Measurements from ENCODE around the gene PREX1.

PREX1 gene

DNA sequence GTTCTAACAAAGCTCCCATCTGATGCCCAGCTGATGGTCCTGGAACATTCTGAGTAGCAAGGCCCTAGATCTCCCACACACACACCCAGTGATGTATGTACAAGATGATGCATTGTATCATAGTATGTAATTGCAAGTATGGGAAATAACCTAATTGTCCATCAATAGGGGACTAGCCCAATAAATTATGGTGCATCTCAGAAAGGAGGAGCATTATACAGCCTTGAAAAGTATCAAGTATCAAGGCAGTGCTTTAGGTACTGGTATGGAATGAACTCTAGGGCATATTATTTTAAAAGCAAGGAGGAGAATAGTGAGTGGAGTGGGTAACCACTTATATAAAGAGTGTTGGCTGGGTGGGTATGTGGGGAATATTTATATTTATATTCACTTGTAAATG, 24.8 kb upstream of the PREX1 start:
- ATAC-seq, result no peak
- TF ChIP-seq BACH2 (CRISPR knock-in tag; IDR thresholded peaks at IDR 0.05; ENCODE audit: borderline replicate concordance) (no peak), CSDC2 (CRISPR knock-in tag; IDR thresholded peaks at IDR 0.05) (no peak), TCF4 (CRISPR knock-in tag; IDR thresholded peaks at IDR 0.05; ENCODE audit: borderline replicate concordance) (no peak), ISL1 (CRISPR knock-in tag; IDR thresholded peaks at IDR 0.05) (no peak), ARNTL (CRISPR knock-in tag; IDR thresholded peaks at IDR 0.05; ENCODE audit: borderline replicate concordance, low read depth) (no peak), RARB (CRISPR knock-in tag; IDR thresholded peaks at IDR 0.05) (no peak), ZC3H10 (CRISPR knock-in tag; IDR thresholded peaks at IDR 0.05) (no peak)
- TF ChIP-seq, protein P1, sequence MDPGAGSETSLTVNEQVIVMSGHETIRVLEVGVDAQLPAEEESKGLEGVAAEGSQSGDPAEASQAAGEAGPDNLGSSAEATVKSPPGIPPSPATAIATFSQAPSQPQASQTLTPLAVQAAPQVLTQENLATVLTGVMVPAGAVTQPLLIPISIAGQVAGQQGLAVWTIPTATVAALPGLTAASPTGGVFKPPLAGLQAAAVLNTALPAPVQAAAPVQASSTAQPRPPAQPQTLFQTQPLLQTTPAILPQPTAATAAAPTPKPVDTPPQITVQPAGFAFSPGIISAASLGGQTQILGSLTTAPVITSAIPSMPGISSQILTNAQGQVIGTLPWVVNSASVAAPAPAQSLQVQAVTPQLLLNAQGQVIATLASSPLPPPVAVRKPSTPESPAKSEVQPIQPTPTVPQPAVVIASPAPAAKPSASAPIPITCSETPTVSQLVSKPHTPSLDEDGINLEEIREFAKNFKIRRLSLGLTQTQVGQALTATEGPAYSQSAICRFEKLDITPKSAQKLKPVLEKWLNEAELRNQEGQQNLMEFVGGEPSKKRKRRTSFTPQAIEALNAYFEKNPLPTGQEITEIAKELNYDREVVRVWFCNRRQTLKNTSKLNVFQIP (CRISPR knock-in tag; IDR thresholded peaks at IDR 0.05; ENCODE audit: borderline replicate concordance, low read depth), result no peak
- TF ChIP-seq, protein P2, sequence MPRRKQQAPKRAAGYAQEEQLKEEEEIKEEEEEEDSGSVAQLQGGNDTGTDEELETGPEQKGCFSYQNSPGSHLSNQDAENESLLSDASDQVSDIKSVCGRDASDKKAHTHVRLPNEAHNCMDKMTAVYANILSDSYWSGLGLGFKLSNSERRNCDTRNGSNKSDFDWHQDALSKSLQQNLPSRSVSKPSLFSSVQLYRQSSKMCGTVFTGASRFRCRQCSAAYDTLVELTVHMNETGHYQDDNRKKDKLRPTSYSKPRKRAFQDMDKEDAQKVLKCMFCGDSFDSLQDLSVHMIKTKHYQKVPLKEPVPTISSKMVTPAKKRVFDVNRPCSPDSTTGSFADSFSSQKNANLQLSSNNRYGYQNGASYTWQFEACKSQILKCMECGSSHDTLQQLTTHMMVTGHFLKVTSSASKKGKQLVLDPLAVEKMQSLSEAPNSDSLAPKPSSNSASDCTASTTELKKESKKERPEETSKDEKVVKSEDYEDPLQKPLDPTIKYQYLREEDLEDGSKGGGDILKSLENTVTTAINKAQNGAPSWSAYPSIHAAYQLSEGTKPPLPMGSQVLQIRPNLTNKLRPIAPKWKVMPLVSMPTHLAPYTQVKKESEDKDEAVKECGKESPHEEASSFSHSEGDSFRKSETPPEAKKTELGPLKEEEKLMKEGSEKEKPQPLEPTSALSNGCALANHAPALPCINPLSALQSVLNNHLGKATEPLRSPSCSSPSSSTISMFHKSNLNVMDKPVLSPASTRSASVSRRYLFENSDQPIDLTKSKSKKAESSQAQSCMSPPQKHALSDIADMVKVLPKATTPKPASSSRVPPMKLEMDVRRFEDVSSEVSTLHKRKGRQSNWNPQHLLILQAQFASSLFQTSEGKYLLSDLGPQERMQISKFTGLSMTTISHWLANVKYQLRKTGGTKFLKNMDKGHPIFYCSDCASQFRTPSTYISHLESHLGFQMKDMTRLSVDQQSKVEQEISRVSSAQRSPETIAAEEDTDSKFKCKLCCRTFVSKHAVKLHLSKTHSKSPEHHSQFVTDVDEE (CRISPR knock-in tag; IDR thresholded peaks at IDR 0.05), result no peak
- TF ChIP-seq, protein P3, sequence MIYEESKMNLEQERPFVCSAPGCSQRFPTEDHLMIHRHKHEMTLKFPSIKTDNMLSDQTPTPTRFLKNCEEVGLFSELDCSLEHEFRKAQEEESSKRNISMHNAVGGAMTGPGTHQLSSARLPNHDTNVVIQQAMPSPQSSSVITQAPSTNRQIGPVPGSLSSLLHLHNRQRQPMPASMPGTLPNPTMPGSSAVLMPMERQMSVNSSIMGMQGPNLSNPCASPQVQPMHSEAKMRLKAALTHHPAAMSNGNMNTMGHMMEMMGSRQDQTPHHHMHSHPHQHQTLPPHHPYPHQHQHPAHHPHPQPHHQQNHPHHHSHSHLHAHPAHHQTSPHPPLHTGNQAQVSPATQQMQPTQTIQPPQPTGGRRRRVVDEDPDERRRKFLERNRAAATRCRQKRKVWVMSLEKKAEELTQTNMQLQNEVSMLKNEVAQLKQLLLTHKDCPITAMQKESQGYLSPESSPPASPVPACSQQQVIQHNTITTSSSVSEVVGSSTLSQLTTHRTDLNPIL (CRISPR knock-in tag; IDR thresholded peaks at IDR 0.05; ENCODE audit: low read depth), result no peak

DNA sequence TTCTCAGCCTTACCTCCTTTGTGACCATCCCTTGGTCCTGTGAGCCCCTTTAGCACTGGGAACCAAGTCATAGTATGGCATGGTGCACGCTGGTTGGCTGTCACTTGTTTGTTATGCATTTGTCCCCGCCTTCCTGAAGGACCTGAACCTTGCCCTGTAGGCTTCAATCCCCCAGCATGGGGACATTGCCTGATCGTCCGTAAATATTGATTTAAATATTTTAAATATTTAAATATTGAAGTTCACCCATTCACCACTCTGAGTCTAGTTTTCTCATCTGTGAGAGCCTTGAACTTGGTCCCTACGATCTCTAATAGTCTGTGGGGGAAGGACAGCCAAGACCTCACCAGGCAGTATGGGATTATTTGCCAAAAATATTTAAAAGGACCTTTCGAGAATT, 23.8 kb upstream of the PREX1 start:
- ATAC-seq, result no peak
- no peak for TF ChIP-seq TOX (CRISPR knock-in tag; IDR thresholded peaks at IDR 0.05; ENCODE audit: borderline replicate concordance)
- TF ChIP-seq ZFP3 (CRISPR knock-in tag; IDR thresholded peaks at IDR 0.05), result no peak
- TF ChIP-seq RARB (CRISPR knock-in tag; IDR thresholded peaks at IDR 0.05), result no peak

DNA sequence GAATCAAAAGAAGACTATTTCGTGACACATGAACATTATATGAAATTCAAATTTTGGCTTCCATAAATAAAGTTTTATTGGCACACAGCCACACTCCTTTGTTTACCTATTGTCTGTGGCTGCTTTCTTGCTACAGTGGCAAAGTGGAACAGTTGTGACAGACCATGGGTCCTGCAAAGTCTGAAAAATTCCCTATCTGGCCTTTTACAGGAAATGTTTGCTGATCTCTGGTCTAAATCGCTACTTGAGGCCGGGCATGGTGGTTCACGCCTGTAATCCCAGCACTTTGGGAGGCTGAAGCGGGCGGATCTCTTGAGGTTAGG, 23.1 kb upstream of the PREX1 start:
- TF ChIP-seq, protein P3 (CRISPR knock-in tag; IDR thresholded peaks at IDR 0.05; ENCODE audit: low read depth), result no peak
- TF ChIP-seq BACH2 (CRISPR knock-in tag; IDR thresholded peaks at IDR 0.05; ENCODE audit: borderline replicate concordance), result no peak
- ATAC-seq, result no peak

DNA sequence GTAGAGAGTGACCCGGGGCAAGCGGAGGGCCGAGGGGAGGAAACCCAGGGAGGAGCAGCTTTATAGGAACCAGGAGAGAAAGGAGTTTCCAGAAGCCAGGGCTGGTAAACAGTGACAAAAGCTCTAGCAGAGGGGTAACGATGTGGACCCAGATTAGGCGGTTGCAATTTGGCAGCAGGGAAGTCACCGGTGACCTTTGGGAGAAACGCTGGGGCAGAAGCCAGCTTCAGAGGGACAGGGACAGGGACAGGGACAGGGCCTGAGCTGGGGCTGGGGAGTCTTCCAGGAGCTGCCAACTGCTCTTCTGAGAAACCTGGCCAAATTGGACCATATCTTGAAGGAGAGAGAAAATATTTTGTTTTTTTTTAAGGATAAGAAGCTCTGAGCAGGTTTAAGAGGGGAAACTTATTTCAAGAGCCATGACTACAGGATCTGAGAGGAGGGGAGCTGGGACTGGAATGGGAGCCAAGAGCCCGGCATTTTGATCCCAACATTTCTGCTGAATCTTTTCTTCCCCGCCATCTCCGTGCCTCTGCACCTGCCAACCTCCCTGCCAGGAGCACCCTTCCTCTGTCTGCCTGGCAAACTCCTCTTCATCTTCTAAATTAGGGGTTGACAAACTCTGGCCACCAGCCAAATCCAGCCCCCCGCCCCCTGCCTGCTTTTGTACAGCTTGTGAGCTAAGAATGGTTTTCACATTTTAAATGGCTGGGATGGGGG, 22.6 kb upstream of the PREX1 start:
- TF ChIP-seq ARNTL (CRISPR knock-in tag; IDR thresholded peaks at IDR 0.05; ENCODE audit: borderline replicate concordance, low read depth) (no peak), OSR1 (CRISPR knock-in tag; IDR thresholded peaks at IDR 0.05) (no peak), ZFP30 (CRISPR knock-in tag; IDR thresholded peaks at IDR 0.05) (no peak), ZC3H10 (CRISPR knock-in tag; IDR thresholded peaks at IDR 0.05) (no peak), BACH2 (CRISPR knock-in tag; IDR thresholded peaks at IDR 0.05; ENCODE audit: borderline replicate concordance) (no peak), CSDC2 (CRISPR knock-in tag; IDR thresholded peaks at IDR 0.05) (no peak)
- TF ChIP-seq, protein P1 (CRISPR knock-in tag; IDR thresholded peaks at IDR 0.05; ENCODE audit: borderline replicate concordance, low read depth), result no peak
- ATAC-seq, result no peak

DNA sequence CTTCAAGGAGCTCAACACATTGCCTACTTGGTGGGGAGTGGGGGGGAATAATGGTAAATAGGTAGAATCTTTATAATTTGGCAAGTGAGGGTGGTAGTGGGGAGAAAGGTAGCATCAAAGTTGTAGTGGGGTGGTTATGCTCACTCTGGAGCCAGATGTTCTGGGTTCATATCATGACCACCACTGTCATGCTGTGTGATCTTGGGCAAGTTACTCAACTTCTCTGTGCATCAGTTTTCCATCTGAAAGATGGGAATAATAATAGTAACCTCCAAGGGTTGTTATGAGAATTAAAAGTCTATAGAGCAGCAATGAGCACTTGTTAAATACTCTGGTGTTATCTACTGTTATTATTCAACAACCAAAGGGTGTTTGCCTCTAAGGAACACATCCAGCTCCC, 22.0 kb upstream of the PREX1 start:
- no peak for ATAC-seq
- TF ChIP-seq ZC3H10 (CRISPR knock-in tag; IDR thresholded peaks at IDR 0.05), result no peak
- TF ChIP-seq, protein P1 (CRISPR knock-in tag; IDR thresholded peaks at IDR 0.05; ENCODE audit: borderline replicate concordance, low read depth), result no peak
- no peak for TF ChIP-seq RARB (CRISPR knock-in tag; IDR thresholded peaks at IDR 0.05)
- no peak for TF ChIP-seq PPARA (CRISPR knock-in tag; IDR thresholded peaks at IDR 0.05; ENCODE audit: borderline replicate concordance)
- TF ChIP-seq SNAI2 (CRISPR knock-in tag; IDR thresholded peaks at IDR 0.05), result no peak
- TF ChIP-seq ESRRG (CRISPR knock-in tag; IDR thresholded peaks at IDR 0.05), result no peak
- TF ChIP-seq ARNTL (CRISPR knock-in tag; IDR thresholded peaks at IDR 0.05; ENCODE audit: borderline replicate concordance, low read depth), result no peak
- no peak for TF ChIP-seq CSDC2 (CRISPR knock-in tag; IDR thresholded peaks at IDR 0.05)
- no peak for TF ChIP-seq BACH2 (CRISPR knock-in tag; IDR thresholded peaks at IDR 0.05; ENCODE audit: borderline replicate concordance)
- TF ChIP-seq TCF4 (CRISPR knock-in tag; IDR thresholded peaks at IDR 0.05; ENCODE audit: borderline replicate concordance), result no peak
- TF ChIP-seq, protein P4, sequence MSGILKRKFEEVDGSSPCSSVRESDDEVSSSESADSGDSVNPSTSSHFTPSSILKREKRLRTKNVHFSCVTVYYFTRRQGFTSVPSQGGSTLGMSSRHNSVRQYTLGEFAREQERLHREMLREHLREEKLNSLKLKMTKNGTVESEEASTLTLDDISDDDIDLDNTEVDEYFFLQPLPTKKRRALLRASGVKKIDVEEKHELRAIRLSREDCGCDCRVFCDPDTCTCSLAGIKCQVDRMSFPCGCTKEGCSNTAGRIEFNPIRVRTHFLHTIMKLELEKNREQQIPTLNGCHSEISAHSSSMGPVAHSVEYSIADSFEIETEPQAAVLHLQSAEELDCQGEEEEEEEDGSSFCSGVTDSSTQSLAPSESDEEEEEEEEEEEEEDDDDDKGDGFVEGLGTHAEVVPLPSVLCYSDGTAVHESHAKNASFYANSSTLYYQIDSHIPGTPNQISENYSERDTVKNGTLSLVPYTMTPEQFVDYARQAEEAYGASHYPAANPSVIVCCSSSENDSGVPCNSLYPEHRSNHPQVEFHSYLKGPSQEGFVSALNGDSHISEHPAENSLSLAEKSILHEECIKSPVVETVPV (CRISPR knock-in tag; IDR thresholded peaks at IDR 0.05), result no peak
